Neuronal stem cell (in vitro differentiated cells): ENCODE measurements around the gene DTX3.

Experiments
- DNase-seq: peaks from one replicate; pipeline ENCODE4 v3.0.0-alpha.2; 2013; ENCODE audit warnings: low spot score
- H2AFZ ChIP-seq: one replicate; pipeline ENCODE4 v1.6.1; 2013; ENCODE audit warnings: mild to moderate bottlenecking, low read length, inconsistent platforms
- H2AK5ac ChIP-seq: 2 replicates; pipeline ENCODE4 v1.6.1; 2013; ENCODE audit warnings: low read depth, mild to moderate bottlenecking, inconsistent platforms, low read length, moderate library complexity, mixed read lengths
- H2BK120ac ChIP-seq: 2 replicates; pipeline ENCODE4 v1.6.1; 2013; ENCODE audit warnings: low read depth, mild to moderate bottlenecking, inconsistent platforms, low read length, moderate library complexity, mixed read lengths
- H2BK12ac ChIP-seq: one replicate; pipeline ENCODE4 v1.6.1; 2013; ENCODE audit warnings: low read length, inconsistent platforms
- H2BK15ac ChIP-seq: 2 replicates; pipeline ENCODE4 v1.6.1; 2013; ENCODE audit warnings: mild to moderate bottlenecking, low read length, inconsistent platforms, mixed read lengths
- H2BK5ac ChIP-seq: one replicate; pipeline ENCODE4 v1.6.1; 2013; ENCODE audit warnings: inconsistent platforms, mild to moderate bottlenecking, low read length, moderate library complexity
- H3K14ac ChIP-seq: one replicate; pipeline ENCODE4 v1.6.1; 2013; ENCODE audit warnings: low read length, inconsistent platforms
- H3K18ac ChIP-seq: 2 replicates; pipeline ENCODE4 v1.6.1; 2013; ENCODE audit warnings: low read length, inconsistent platforms
- H3K23ac ChIP-seq: 2 replicates; pipeline ENCODE4 v1.6.1; 2013; ENCODE audit warnings: low read depth, mild to moderate bottlenecking, mixed read lengths, low read length, inconsistent platforms; ENCODE audit not compliant: poor library complexity
- H3K27ac ChIP-seq: replicated peaks from 3 replicates; pipeline ENCODE4 v1.5.1; 2013; ENCODE audit warnings: low read length, inconsistent platforms
- H3K27me3 ChIP-seq, 3 experiments: 2 replicates each; pipeline ENCODE4 v1.6.1; 2013; ENCODE audit warnings: low read length in 3 of 3, mild to moderate bottlenecking in 2 of 3, inconsistent platforms in 1 of 3, low read depth in 1 of 3, mixed read lengths in 1 of 3, moderate library complexity in 1 of 3; ENCODE audit not compliant: control insufficient read depth in 3 of 3, insufficient read depth in 3 of 3
- H3K36me3 ChIP-seq, 2 donors: replicated peaks in 1 of 2; 2 replicates each; pipeline ENCODE4 v1.6.1; 2013; ENCODE audit warnings: low read length in 2 of 2; ENCODE audit not compliant: control insufficient read depth in 2 of 2, insufficient read depth in 2 of 2
- H3K4ac ChIP-seq: 2 replicates; pipeline ENCODE4 v1.6.1; 2013; ENCODE audit warnings: inconsistent platforms, mild to moderate bottlenecking, low read length, moderate library complexity
- H3K4me1 ChIP-seq, 2 donors: 1 replicate in 1 of 2; 2 replicates in 1 of 2; pipeline ENCODE4 v1.6.1; 2013; ENCODE audit warnings: low read length in 2 of 2, low read depth in 1 of 2; ENCODE audit not compliant: control insufficient read depth in 2 of 2, insufficient read depth in 1 of 2
- H3K4me2 ChIP-seq: one replicate; pipeline ENCODE4 v1.6.1; 2013; ENCODE audit warnings: mild to moderate bottlenecking, low read length, inconsistent platforms; ENCODE audit not compliant: insufficient read depth, poor library complexity, severe bottlenecking
- H3K4me3 ChIP-seq, 2 donors: 2 replicates each; pipeline ENCODE4 v1.5.1; 2013; ENCODE audit warnings: low read length in 2 of 2, mild to moderate bottlenecking in 2 of 2, inconsistent platforms in 1 of 2, moderate library complexity in 1 of 2
- H3K79me1 ChIP-seq: one replicate; pipeline ENCODE4 v1.6.1; 2013; ENCODE audit warnings: low read depth, mild to moderate bottlenecking, inconsistent platforms, low read length, moderate library complexity
- H3K9ac ChIP-seq: one replicate; pipeline ENCODE4 v1.6.1; 2013; ENCODE audit warnings: mild to moderate bottlenecking, low read depth, low read length, inconsistent platforms; ENCODE audit not compliant: poor library complexity
- H3K9me3 ChIP-seq, 2 donors: replicated peaks in 1 of 2; 2 replicates each; pipeline versions ENCODE3 to v1.6.1; 2013; ENCODE audit warnings: low read length in 2 of 2, mild to moderate bottlenecking in 2 of 2, inconsistent platforms in 1 of 2, low read depth in 1 of 2, mixed read lengths in 1 of 2, moderate library complexity in 1 of 2; ENCODE audit not compliant: control insufficient read depth in 2 of 2, insufficient read depth in 1 of 2
- H4K8ac ChIP-seq: one replicate; pipeline ENCODE4 v1.6.1; 2013; ENCODE audit warnings: low read depth, mild to moderate bottlenecking, inconsistent platforms, low read length, moderate library complexity
- H4K91ac ChIP-seq: one replicate; pipeline ENCODE4 v1.6.1; 2013; ENCODE audit warnings: low read length, low read depth, mild to moderate bottlenecking, inconsistent platforms; ENCODE audit not compliant: poor library complexity
- whole genome bisulfite sequencing, 2 donors: extraction: QIAGEN DNeasy Blood & Tissue Kit; methylation state at CpG; one replicate each; pipeline ENCODE4 v1.1.7; 2013; ENCODE audit warnings: missing lambda C conversion rate in 2 of 2, mixed read lengths in 1 of 2; ENCODE audit not compliant: insufficient read length in 2 of 2, insufficient replicate concordance in 1 of 2; ENCODE audit errors: extremely low coverage in 2 of 2; 5-methylcytosine and 5-hydroxymethylcytosine counted together

DTX3 gene

GRCh38 chr12:57623385-57623784 lies 18.8 kb downstream of the DTX3 start:
- no peak for DNase-seq

DNA sequence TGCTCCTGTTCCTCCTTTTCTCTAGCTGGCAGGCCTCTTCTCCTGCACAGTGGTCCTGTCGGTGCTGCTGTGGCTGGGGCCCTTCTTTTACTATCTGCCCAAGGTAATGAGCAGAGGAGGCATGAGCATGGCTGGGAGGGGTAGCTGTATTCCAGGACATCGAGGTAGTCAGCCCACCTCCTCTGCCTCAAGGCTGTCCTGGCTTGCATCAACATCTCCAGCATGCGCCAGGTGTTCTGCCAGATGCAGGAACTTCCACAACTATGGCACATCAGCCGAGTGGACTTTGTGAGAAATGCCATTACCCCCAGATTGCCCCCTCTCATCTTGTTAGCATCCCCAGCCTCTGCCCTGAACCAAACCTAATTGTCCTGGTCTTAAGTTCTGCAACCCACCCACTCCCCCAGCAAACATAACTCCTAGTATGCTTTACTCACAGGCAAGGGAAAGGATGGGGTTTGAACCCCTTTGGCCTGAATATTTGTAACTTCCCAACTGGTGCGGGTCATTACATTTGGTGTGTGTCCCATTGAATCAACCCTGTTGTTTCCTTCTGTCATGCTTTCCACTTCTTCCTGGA lies 19.3 kb downstream of the DTX3 start:
- no peak overlapping the region for H2AK5ac ChIP-seq
- H3K4me3 ChIP-seq = no peak overlapping the region
- H3K23ac ChIP-seq = no peak overlapping the region
- no peak overlapping the region for H2AFZ ChIP-seq
- no CpG with 5 or more reads among the region's 5 CpGs for WGBS, 2 donors
- H3K79me1 ChIP-seq = peaks cover 1% of the 10 kb centered on the region
- no peak overlapping the region for H3K4me2 ChIP-seq
- H2BK15ac ChIP-seq = no peak overlapping the region
- H2BK5ac ChIP-seq = no peak overlapping the region
- H3K27me3 ChIP-seq = peaks cover 0 to 97% (median 54%) of the 10 kb centered on the region in 3 experiments
- H2BK12ac ChIP-seq = no peak overlapping the region
- no peak overlapping the region for H3K18ac ChIP-seq
- H3K27ac ChIP-seq = no peak overlapping the region
- peaks cover 1 to 13% of the 10 kb centered on the region in 2 donors for H3K4me1 ChIP-seq
- no peak overlapping the region for H3K9ac ChIP-seq
- H3K36me3 ChIP-seq = peaks cover 0 to 43% of the 10 kb centered on the region in 2 donors
- no peak overlapping the region for H3K14ac ChIP-seq
- no peak overlapping the region for H4K91ac ChIP-seq
- DNase-seq = no peak
- H3K9me3 ChIP-seq = peaks cover 0 to 2% of the 10 kb centered on the region in 2 donors
- H4K8ac ChIP-seq = no peak overlapping the region
- no peak overlapping the region for H2BK120ac ChIP-seq
- H3K4ac ChIP-seq = no peak overlapping the region

More at GRCh38 chr12:57623385-57623784, 18.8 kb downstream of the DTX3 start:
- H3K4me1 ChIP-seq = peaks cover 1 to 13% of the 10 kb centered on the region in 2 donors
- H3K36me3 ChIP-seq = peaks cover 0 to 38% of the 10 kb centered on the region in 2 donors
- no peak overlapping the region for H2AFZ ChIP-seq
- H3K27ac ChIP-seq = no peak overlapping the region
- H4K8ac ChIP-seq = no peak overlapping the region
- H3K4ac ChIP-seq = no peak overlapping the region
- H3K18ac ChIP-seq = no peak overlapping the region
- no peak overlapping the region for H2BK5ac ChIP-seq
- no peaks in the 10 kb centered on the region for H3K9me3 ChIP-seq
- H2AK5ac ChIP-seq = no peak overlapping the region
- H3K79me1 ChIP-seq = peaks cover 1% of the 10 kb centered on the region
- H2BK15ac ChIP-seq = no peak overlapping the region
- peaks cover 0 to 97% (median 51%) of the 10 kb centered on the region in 3 experiments for H3K27me3 ChIP-seq
- WGBS, 2 donors = 100% methylated on average over 2 of the region's 2 CpGs; no CpG with 5 or more reads in 1 of the 2 donors
- no peak overlapping the region for H2BK12ac ChIP-seq
- H3K23ac ChIP-seq = no peak overlapping the region
- no peak overlapping the region for H3K4me3 ChIP-seq
- no peak overlapping the region for H3K4me2 ChIP-seq
- no peak overlapping the region for H3K9ac ChIP-seq
- no peak overlapping the region for H2BK120ac ChIP-seq
- H3K14ac ChIP-seq = no peak overlapping the region
- H4K91ac ChIP-seq = no peak overlapping the region

DNA sequence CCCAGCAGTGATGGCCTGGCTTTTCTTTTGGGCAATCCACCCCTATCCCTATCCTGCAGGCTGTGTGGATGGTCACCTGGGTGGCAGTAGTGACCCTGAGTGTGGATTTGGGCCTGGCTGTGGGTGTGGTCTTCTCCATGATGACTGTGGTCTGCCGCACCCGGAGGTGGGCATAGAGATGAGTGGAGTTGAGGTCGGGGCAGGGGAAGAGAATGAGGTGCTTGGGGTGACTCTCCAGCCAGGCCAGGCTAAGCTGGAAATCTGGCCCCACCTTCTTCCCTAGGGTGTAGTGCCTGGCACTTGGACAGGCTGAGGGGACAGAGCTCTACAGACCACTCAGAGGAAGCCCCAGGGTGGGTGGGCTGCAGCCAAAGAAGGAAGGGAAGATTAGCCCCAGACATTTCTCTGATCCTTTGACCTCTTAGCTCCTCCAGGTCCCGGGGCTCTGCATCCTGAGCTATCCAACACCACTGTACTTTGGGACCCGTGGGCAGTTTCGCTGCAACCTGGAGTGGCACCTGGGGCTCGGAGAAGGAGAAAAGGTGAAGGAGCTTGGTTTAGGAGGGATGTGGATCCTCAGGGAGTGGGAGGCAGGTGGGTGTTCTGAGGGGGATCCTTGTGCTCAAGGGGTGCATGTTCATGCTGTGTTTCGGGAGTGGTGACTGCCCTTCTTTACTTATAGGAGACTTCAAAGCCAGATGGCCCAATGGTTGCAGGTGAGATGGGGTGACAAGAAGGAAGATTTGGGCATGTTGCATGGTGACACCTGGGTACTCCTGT lies 20.0 kb downstream of the DTX3 start:
- Histone ChIP-seq H2BK5ac (no peak overlapping the region), H2BK120ac (no peak overlapping the region), H2AFZ (no peak overlapping the region), H3K9me3 (peaks cover 0 to 3% of the 10 kb centered on the region in 2 donors), H3K27me3 (peaks cover 0 to 96% (median 53%) of the 10 kb centered on the region in 3 experiments), H3K4ac (no peak overlapping the region), H3K36me3 (peaks cover 0 to 50% of the 10 kb centered on the region in 2 donors), H3K18ac (peak overlapping the region; percentile 39), H2AK5ac (peak overlapping the region; percentile 16), H4K91ac (no peak overlapping the region), H3K4me1 (peaks cover 1 to 13% of the 10 kb centered on the region in 2 donors), H3K9ac (no peak overlapping the region), H3K79me1 (peaks cover 1% of the 10 kb centered on the region), H2BK15ac (no peak overlapping the region), H3K4me3 (no peak overlapping the region), H4K8ac (no peak overlapping the region), H3K14ac (no peak overlapping the region), H3K23ac (no peak overlapping the region), H3K27ac (no peak overlapping the region), H3K4me2 (no peak overlapping the region), H2BK12ac (no peak overlapping the region)
- no CpG with 5 or more reads among the region's 8 CpGs for WGBS, 2 donors
- DNase-seq = no peak
